HT1080 (cell line): ENCODE data around the gene HLA-DPA1. TPM values are rescaled to one million over a fixed set of nuclear protein-coding genes. Genes with fewer than 3 reads are reported as not detected.
"Not testable (repeated sequence)": the region's sequence is repeated elsewhere in the genome, so short reads cannot be mapped to it uniquely, and the experiment has no call there.

ENCODE experiments used
- DNase-seq: peaks from one replicate; pipeline ENCODE4 v3.0.0-alpha.2; 2015; ENCODE audit warnings: low read depth
- polyA plus RNA-seq, 2 experiments: library from polyadenylated mRNA; depleted of rRNA; stranded (reverse); fragments of >200 nt; gene quantifications; 2 replicates each; pipeline ENCODE4 v1.2.3, GENCODE V29; 2015
- total RNA-seq: library from RNA; depleted of rRNA; stranded (reverse); fragments of >200 nt; shearing (Covaris generic); gene quantifications from 2 replicates; pipeline ENCODE4 v1.2.3, GENCODE V29; 2014; rRNA removed

HLA-DPA1 gene
- total RNA-seq = 2.2 and 8.9 TPM in 2 replicates
- 7.0 and 8.3 TPM in 2 replicates for polyA plus RNA-seq (2015; cell fraction: cytosol; rRNA removed)
- 8.8 and 9.3 TPM in 2 replicates for polyA plus RNA-seq (2015; cell fraction: nucleus; rRNA removed)

GRCh38 chr6:33073431-33073871, at the start of gene HLA-DPA1:
Gene HLA-DPA1, minus strand, starts transcription at chr6:33073649.
- DNase-seq = peak; percentile 28

DNA sequence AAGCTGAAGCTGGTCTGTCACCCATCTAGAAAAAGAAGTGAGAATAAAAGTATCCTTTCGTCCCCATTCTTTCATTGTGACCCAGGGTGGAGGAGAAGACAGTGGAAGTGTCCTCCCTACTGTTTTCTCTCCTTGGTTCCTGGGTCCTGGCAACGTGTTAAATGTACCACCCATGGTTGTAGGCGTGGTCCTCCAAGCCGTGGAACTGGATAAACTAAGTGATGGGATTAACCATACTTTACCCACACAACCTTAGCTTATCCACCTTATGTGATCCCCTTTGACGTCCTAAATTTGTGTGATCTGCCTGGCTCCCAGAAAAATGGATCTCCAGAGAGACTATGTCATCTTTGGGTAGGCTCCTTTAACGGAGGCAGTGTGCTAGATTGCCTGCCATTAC, 49.7 kb upstream of the HLA-DPA1 start:
- DNase-seq = no peak

- DNase-seq = no peak
These were observed 46.6 kb upstream of the HLA-DPA1 start for GRCh38 chr6:33120001-33120400.

DNA sequence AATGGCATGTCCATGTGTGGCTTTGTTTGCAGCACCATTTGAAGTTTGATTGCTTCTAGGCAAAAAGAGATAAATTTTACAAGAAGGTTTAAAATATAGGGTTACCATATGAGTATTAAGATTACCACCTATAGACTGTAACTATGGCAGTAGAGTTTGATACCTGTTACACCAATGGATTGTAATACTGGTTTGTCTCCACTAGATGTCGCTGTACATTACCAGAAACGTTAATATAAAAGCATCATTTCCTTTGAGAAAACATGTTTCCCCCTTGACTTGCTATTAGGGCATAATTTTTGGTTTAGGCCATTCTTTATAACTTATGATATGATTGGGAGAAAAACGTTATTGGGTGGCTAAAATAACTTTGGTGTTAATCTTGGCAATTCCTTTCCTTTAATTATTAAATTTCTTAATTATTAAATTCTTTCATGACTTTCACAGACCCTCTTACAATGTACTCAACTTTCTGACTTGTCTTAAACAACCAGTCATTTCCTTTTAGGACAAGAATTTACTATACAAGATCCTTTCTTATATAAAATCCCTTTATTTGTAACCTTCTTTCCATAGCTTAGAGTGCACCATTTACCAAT, 45.2 kb upstream of the HLA-DPA1 start:
- DNase-seq = peak; percentile 24

GRCh38 chr6:33117811-33118277, 44.4 kb upstream of the HLA-DPA1 start:
- DNase-seq = no peak

GRCh38 chr6:33116841-33117711, 43.6 kb upstream of the HLA-DPA1 start:
- DNase-seq = no peak

DNA sequence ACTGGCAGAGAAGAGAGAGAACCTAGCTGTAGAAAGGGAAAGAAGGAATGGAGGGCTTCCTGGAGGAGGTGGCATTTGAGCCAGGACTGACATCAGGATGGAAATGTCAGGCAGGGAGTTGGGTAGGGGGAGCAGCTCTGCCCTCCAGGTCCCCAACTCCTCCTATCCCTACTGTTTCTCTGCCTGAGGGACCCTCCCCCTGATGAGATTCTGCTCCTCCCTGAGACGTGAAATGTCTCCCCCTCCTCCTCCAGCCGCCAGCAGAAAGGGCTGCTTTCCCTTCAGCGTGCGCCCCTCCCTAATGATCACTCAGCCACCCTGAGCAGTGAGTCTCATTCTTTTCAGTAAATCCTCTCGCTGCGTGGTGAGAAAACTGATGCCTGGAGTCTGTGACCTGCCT, 43.0 kb upstream of the HLA-DPA1 start:
- DNase-seq = no peak

GRCh38 chr6:33114406-33114805, 41.0 kb upstream of the HLA-DPA1 start:
- no peak for DNase-seq

- DNase-seq = no peak
These were observed 40.3 kb upstream of the HLA-DPA1 start for GRCh38 chr6:33113755-33114154.

GRCh38 chr6:33112148-33112547, 38.7 kb upstream of the HLA-DPA1 start:
- peak; percentile 55 for DNase-seq

DNA sequence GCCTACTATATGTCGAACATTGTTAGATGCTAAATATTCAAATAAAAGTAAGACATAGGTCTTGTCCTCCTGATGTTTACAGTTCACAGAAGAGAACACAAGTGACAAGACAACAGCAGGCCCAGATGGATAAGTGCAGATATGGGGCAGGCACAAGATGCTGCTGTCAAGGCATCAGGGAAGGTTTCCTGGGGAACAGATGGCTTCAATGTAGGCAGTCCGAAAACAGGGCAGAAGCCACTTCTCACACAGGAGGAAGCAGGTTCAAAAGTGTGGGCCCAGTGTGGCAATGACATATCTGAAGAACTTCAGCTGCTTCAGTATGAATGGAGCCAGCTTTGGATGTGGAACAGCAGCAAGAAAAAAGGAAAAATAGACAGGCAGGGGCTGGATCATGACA, 34.9 kb upstream of the HLA-DPA1 start:
- DNase-seq = no peak

- DNase-seq = no peak
These were observed 34.2 kb upstream of the HLA-DPA1 start for GRCh38 chr6:33107641-33108040.

DNA sequence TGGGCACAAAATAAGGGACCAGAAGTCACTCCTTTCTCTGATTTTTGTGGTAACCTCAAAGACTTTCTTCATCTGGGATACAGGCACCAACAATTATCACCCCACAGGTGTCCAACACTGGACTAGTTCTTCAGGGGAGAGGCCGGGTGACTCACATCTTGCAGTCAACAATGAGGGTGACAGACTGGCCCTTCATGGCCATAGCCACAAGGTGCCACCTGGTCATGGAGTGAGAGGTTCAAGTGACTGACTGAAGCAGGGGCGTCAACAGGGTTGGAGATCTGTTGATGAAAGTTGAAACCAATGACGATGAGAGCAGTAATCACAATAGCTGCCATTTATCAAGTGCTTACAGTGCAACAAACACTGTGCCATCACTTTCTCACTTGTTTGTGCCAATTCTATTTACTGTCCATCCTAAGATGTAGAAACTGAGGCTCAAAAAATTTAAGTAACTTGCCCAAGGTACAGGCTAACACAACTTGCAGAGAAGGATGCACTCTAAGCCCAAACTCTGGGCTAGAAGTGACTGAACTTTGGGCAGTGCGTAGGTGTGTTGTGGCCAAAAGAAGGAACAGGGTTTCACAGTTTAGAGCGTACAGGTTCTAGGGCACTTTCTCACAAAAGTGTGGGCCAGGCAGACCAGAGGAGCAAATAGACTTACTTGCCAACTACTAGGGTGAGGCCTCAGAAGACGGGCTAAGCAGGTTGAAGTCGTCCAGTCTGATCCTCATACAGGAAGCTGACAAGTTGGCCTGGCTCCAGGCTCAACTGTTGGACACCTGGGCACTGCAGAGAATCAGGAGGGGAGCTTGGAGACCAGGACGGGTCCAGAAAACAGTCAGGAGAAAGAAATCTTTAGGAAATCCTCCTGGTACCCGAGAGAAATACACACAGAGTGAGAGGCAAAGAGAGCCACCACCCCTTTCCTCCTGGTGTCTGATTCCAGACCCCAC, 32.7 kb upstream of the HLA-DPA1 start:
- DNase-seq = no peak

DNA sequence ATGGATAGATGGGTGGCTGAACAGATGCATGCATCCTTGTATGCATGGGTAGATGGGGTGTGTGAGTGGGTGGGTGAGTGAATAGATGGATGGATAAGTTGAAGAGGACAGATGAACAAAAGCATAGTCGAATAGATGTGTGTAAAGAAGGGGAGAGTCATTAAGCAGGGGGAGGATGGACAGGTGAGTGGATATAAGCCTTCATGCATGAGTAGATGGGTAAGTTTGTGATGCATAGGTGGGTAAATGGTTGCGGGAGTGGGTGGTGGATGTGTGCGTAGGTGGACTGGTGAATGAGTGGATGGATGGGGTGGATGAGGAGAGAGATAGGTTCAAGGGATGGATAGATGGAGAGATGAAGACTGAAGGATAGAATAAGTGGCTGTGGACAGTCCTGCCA, 31.9 kb upstream of the HLA-DPA1 start:
- DNase-seq = no peak

GRCh38 chr6:33104887-33105286, 31.4 kb upstream of the HLA-DPA1 start:
- DNase-seq = no peak

GRCh38 chr6:33103776-33104175, 30.3 kb upstream of the HLA-DPA1 start:
- no peak for DNase-seq

DNA sequence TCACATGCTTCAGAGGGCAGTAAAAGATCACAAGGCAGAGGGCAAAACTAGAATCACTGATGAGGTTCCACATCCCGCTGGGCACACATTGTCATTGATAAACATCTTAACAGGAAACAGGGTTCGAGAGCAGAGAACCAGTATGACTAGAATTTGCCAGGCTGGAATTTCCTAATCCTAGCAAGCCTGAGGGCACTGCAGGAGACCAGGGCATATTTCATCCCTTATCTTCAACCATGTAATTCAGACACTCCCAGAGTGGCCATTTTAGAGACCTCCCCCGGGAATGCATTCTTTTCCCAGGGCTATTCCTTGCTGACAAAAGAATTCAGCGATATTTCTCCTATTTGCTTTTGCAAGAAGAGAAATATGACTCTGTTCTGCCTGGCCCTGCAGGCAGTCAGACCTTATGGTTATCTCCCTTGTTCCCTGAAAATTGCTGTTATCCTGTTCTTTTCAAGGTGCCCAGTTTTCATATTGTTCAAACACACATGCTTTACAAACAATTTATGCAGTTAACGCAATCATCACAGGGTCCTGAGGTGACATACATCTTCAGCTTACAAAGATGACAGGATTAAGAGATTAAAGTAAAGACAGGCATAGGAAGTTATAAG, 27.8 kb upstream of the HLA-DPA1 start:
- not testable (repeated sequence) for DNase-seq

GRCh38 chr6:33095681-33096080, 22.2 kb upstream of the HLA-DPA1 start:
- DNase-seq = no peak

DNA sequence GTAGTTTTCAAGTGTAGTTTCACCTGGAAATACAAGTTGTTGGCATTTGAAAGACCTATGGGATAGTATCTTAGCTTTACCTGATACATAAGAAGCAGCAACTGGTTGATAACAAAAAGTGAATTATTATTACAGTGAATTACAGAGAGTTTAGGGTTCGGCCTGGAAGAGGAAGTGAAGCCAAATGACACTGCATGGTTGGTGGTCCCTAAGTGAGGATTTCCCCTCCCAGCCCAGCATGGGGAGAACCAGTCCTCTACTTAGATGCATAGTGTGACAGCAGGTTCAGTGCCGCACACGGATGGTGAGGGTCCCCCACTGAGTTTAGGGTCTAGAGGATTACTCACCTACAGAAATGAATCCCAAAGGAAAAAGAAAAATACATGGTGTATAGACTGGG, 20.4 kb upstream of the HLA-DPA1 start:
- no peak for DNase-seq

GRCh38 chr6:33092385-33092784, 18.9 kb upstream of the HLA-DPA1 start:
- no peak for DNase-seq

GRCh38 chr6:33091957-33092356, 18.5 kb upstream of the HLA-DPA1 start:
- DNase-seq = peak; percentile 28
